ENCODE measurements around the gene SLC6A3. TPM values are rescaled to one million over a fixed set of nuclear protein-coding genes. Genes with fewer than 3 reads are reported as not detected.

The SLC6A3 gene
- total and polyA plus RNA-seq, 2 of the 13 experiments (the other 11 are each of a cell fraction or from before 2014, with no cell fraction given), result 0.01 TPM; not detected in 1

DNA sequence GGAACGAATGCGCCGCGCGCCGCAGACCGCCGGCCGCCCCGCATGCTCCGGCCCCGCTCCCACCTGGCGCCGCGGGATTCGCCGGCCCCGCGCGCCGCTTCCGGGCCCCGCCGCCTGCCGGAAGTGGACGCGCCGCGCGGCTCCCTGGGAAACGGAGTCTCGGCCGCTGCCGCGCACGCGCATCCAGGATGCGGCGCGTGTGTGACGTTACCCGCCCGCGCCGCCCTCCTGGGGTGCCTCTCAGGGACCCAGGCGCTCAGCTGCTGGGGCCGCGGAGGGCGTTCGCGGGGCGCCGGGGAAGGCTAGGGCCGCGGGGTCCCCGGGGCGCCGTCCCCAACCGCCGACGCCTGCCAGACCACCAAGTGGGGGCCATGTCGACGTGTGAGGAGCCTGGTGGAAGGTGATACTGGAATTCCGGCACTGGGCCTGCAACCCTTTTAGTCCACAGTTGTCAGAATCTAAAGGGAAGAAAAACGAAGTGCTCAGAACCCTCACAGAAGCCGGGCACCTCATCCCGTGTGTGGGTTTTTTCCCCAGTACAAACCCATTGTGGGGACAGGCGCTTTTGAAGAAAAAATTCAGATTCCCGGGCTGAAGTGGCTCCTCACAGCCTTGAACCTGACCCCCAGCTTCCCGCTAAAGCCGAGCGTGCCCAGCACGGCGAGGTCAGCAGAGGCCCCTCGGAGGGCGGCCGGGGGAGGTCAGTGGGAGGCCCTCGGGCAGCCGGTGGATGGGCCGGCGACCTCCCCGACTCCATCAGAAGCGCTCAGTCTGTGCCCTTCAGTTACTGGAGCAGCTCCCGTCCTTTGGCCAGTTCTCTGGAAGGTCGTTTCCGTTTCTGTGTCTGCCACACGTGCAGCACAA, 100.0 kb downstream of the SLC6A3 start, which contains the start of gene CLPTM1L (continued):
- no peak for TF ChIP-seq ZNF275 (CRISPR knock-in tag; IDR thresholded peaks at IDR 0.05; ENCODE audit: borderline replicate concordance)
- no peak for TF ChIP-seq NR3C1 (CRISPR knock-in tag; IDR thresholded peaks at IDR 0.05)
- peak; percentile 64 for TF ChIP-seq ZNF547 (CRISPR knock-in tag; IDR thresholded peaks at IDR 0.05)
- TF ChIP-seq MLXIP (CRISPR knock-in tag; IDR thresholded peaks at IDR 0.05; ENCODE audit: borderline replicate concordance), result no peak
- 0 out of 2 replicates have a peak, but pooled peaks have one; percentile 1 for TF ChIP-seq KMT2B (CRISPR knock-in tag; IDR thresholded peaks at IDR 0.05)
- TF ChIP-seq ZNF230 (CRISPR knock-in tag; IDR thresholded peaks at IDR 0.05), result 0 out of 2 replicates have a peak, but pooled peaks have one; percentile 7
- TF ChIP-seq ARNT2 (CRISPR knock-in tag; IDR thresholded peaks at IDR 0.05; ENCODE audit: low read depth), result peak; percentile 48; the same call in 1 of the 2 replicates
- TF ChIP-seq SPEN (CRISPR knock-in tag; IDR thresholded peaks at IDR 0.05; ENCODE audit: low read depth), result peak; percentile 96
- peak; percentile 12; the same call in 1 of the 2 replicates for TF ChIP-seq PITX1 (CRISPR knock-in tag; IDR thresholded peaks at IDR 0.05)
- TF ChIP-seq MED13 (CRISPR knock-in tag; IDR thresholded peaks at IDR 0.05), result no peak
- TF ChIP-seq, protein P1, sequence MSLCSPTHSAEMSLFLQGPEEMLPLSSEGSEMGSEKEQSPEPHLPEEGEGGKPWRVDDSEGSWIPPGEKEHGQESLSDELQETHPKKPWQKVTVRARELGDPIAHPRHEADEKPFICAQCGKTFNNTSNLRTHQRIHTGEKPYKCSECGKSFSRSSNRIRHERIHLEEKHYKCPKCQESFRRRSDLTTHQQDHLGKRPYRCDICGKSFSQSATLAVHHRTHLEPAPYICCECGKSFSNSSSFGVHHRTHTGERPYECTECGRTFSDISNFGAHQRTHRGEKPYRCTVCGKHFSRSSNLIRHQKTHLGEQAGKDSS (CRISPR knock-in tag; IDR thresholded peaks at IDR 0.05; ENCODE audit: borderline replicate concordance, low read depth), result peak; percentile 41; the same call in 1 of the 2 replicates
- no peak for TF ChIP-seq NR1H2 (CRISPR knock-in tag; IDR thresholded peaks at IDR 0.05; ENCODE audit: borderline replicate concordance, low read depth)
- TF ChIP-seq KAT7 (CRISPR knock-in tag; IDR thresholded peaks at IDR 0.05; ENCODE audit: borderline replicate concordance), result 0 out of 2 replicates have a peak, but pooled peaks have one; percentile 38
- TF ChIP-seq ZNF891 (CRISPR knock-in tag; IDR thresholded peaks at IDR 0.05), result 0 out of 2 replicates have a peak, but pooled peaks have one; percentile 30
- 0 out of 2 replicates have a peak, but pooled peaks have one; percentile 48 for TF ChIP-seq ZNF225 (CRISPR knock-in tag; IDR thresholded peaks at IDR 0.05)
- TF ChIP-seq, protein P2, sequence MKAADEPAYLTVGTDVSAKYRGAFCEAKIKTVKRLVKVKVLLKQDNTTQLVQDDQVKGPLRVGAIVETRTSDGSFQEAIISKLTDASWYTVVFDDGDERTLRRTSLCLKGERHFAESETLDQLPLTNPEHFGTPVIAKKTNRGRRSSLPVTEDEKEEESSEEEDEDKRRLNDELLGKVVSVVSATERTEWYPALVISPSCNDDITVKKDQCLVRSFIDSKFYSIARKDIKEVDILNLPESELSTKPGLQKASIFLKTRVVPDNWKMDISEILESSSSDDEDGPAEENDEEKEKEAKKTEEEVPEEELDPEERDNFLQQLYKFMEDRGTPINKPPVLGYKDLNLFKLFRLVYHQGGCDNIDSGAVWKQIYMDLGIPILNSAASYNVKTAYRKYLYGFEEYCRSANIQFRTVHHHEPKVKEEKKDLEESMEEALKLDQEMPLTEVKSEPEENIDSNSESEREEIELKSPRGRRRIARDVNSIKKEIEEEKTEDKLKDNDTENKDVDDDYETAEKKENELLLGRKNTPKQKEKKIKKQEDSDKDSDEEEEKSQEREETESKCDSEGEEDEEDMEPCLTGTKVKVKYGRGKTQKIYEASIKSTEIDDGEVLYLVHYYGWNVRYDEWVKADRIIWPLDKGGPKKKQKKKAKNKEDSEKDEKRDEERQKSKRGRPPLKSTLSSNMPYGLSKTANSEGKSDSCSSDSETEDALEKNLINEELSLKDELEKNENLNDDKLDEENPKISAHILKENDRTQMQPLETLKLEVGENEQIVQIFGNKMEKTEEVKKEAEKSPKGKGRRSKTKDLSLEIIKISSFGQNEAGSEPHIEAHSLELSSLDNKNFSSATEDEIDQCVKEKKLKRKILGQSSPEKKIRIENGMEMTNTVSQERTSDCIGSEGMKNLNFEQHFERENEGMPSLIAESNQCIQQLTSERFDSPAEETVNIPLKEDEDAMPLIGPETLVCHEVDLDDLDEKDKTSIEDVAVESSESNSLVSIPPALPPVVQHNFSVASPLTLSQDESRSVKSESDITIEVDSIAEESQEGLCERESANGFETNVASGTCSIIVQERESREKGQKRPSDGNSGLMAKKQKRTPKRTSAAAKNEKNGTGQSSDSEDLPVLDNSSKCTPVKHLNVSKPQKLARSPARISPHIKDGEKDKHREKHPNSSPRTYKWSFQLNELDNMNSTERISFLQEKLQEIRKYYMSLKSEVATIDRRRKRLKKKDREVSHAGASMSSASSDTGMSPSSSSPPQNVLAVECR (CRISPR knock-in tag; IDR thresholded peaks at IDR 0.05; ENCODE audit: borderline replicate concordance), result peak; percentile 85; the same call in 1 of the 2 replicates
